GM23248 (cell line): ENCODE data around the gene CHST8.

ENCODE experiments used
- EZH2 ChIP-seq: fragments of 200-600 bp; sonication (generic); IDR thresholded peaks from 2 replicates; pipeline ENCODE4 v1.6.1; 2018; ENCODE audit warnings: antibody characterized with exemption, mild to moderate bottlenecking; ENCODE audit not compliant: insufficient read depth, poor library complexity, severe bottlenecking
- EZH2phosphoT487 ChIP-seq: fragments of 200-600 bp; sonication (generic); IDR thresholded peaks from 2 replicates; pipeline ENCODE4 v1.6.1; 2018; ENCODE audit warnings: antibody characterized with exemption, moderate library complexity, mild to moderate bottlenecking, low read depth; ENCODE audit not compliant: insufficient read depth

GRCh38 chr19:33758541-33759013 lies 136.8 kb downstream of the CHST8 start:
- TF ChIP-seq EZH2 (no peak), EZH2phosphoT487 (no peak)
